CMK (cell line): ENCODE data around the gene KCNH2.

Experiments used
- DNase-seq: peaks from one replicate; pipeline ENCODE4 v3.0.0-alpha.2; 2010; ENCODE audit warnings: low read depth

KCNH2 gene

GRCh38 chr7:150947761-150948651 is 30.1 kb downstream of the KCNH2 start:
- no peak for DNase-seq

DNA sequence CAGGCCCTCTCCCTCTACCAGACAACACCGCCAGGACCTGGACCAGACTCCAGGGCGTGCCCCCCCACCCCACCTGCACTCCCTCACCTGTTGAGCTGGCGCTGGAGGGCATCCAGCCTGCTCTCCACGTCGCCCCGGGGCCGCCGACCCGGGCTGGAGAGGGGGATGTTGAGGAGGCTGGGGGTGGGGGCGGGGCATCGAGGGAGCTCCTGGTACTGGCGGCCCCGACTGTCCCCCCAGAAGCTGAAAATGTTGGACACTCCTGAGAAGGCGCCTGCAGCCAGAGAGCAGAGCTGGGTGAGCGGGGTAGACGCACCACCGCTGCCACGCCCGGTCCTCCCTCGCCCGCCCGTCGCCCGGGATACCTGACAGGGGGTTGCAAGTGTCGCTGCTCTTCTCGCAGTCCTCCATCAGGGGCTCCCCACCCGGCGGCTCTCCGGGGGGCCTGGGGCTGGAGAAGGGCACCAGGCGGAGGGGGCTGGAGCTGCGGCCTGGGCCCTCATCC is 30.8 kb downstream of the KCNH2 start:
- DNase-seq, result no peak

DNA sequence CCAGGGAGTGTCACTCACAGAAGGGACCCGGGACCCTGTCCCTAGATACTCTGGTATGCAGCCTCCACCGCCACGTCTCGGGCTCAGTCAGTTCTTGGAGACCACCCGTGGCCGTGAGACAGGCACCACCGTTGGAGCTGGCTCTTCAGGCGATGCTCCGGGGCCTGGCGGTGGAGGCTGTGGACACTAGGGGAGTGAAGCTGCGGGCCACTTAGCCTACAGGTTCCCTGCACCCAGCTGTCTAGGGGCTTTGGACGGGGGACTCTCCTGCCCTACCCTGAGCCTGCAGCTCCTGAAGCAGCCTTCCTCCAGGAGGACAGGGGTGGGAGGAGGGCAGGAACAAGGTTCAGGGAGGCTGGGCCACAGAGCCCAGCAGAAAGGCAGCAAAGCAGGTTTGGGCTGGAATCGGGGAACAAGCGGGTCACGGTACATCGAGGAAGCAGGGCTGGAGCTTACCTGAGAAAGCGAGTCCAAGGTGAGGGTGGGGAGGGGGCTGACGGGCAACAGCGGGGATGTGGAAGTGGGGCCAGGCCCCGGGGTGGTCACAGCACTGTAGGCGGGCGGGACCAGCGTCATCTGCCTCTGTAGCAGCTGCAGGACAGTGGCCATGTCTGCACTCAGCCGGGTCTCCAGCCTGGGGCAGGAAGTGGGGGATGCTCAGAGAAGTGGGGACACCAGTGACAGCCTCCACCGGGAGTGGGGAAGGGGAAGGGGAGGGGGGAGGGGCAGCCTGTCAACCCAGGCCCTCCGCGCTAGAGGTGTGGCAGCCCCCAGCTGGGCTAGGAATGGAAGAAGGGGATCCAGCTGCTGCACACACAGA is 31.5 kb downstream of the KCNH2 start:
- no peak for DNase-seq

DNA sequence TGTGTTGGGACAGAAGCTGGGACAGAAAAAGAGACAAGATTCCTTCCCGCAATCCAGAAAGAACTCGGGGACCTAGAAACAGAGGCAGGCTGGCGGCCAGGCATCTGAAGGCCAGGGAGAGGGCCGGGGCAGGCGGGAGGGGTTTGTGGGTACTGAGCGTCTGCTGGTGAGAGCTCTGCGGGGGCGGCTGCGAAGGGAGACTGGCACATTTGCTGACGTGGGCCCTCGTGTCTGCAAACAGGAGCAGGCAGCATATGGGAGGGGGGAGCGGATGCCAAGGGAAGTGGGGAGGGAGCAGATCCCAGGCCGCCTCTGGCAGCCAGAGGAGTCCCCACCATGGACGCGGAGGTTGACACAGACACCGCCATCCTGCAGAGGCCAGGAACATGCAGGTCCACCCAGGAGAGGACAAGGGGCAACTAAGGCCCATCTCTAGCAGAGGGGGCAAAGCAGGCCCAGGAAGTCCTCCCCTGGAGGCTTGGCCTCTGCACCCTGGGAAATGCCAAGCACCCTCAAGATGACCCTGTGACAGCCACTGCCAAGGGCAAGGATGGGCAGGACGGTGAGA is 32.2 kb downstream of the KCNH2 start:
- DNase-seq, result no peak

DNA sequence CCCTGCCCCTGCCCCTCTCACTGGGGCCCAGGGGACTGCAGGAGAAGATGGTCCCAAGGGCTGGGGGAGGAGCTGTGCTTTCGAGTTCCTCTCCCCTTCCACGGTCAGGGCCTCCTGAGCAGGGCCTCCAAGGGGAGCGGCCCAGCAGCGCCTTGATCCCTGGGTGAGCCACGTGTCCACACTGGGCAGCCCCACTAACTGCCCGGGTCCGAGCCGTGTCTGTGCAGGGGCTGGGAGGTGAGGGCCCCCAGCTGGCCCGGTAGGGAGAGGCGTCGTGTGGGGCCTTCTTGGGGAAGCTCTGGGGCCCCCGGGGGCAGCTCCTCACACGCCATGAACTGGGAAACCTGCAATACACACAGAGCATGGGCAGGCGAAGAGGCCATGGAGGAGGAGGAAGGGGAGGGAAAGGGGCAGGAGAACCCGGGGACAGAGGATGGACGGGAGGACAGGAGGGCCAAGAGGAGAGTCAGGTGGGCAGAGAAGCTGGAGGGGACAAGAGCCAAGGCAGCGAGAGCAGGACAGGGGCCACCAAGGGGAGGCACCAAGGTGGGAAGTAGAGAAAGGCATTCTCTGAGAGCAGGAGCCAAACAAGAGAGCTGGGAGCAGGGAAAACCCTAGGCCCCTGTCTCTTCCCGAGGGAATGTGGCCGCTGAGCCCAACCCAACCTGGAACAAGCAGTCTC is 32.8 kb downstream of the KCNH2 start:
- no peak for DNase-seq

GRCh38 chr7:150944066-150945042 is 33.8 kb downstream of the KCNH2 start:
- no peak for DNase-seq

GRCh38 chr7:150943453-150943814 is 34.7 kb downstream of the KCNH2 start:
- DNase-seq, result no peak

DNA sequence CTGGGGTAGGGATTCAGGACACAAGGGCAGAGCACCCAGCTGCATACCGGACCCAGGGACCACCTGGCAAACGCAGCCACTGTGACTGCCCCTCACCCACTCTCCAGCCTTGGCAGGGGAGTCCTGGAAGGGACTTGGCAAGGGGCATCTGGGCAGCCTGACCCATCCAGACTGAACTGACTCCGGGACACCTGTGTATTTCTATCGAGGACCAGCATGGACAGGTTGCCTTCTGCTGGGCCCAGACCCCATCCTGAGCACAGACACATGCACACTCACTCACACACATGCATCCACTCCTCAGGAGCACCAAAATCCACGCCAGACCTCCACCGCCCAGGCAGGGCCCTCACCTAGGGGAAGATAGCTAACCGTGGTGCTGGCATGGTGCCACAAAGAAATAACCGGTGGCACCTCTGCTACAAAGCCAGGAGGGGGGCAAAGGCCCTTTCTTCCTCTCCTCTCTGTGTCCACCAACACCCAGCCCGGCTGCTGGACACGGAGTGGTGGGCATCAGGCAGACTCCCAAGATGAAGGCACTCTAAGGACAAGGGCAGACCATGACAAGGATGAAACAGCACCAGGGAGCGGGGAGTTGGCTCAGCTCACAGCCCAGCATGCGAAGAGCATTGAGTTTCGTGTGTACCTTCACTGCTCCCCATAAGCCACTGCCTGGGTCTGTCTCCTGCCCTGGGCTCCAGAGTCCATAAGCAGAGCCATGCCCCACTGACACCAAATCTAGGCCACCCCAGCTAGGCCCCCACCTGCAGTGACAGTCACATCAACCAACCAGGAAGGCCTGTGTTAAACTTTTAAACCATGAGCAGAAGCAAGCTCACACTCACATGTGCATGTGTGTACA is 35.3 kb downstream of the KCNH2 start:
- no peak for DNase-seq

DNA sequence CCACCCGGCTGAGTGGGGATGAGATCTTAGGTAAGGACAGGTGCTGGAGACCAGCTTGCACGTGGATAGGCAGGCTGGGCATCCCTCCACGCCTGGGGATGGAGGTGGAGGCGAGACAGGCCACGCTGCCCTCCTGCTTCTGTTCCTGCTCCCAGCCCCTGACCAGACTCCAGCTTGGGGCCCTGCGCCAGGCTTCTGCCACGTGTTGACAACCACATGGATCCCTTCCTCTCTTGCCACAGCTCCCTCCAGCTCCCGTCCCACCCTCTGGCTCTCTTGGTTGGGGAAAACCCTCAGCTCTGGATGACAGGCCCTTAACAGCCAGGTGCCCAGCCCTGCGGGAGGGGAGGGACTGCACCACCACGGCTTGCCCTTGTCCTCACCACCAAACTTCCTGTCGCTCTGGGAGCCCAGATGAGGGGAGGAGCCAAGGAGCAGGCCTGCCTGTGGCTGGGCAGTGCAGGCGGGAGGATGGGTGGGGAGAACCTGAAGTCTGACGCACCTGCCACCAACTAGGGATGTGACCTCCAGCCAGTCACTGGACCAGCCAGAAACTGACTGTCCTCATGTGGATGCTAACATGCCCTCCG is 36.0 kb downstream of the KCNH2 start:
- no peak for DNase-seq

DNA sequence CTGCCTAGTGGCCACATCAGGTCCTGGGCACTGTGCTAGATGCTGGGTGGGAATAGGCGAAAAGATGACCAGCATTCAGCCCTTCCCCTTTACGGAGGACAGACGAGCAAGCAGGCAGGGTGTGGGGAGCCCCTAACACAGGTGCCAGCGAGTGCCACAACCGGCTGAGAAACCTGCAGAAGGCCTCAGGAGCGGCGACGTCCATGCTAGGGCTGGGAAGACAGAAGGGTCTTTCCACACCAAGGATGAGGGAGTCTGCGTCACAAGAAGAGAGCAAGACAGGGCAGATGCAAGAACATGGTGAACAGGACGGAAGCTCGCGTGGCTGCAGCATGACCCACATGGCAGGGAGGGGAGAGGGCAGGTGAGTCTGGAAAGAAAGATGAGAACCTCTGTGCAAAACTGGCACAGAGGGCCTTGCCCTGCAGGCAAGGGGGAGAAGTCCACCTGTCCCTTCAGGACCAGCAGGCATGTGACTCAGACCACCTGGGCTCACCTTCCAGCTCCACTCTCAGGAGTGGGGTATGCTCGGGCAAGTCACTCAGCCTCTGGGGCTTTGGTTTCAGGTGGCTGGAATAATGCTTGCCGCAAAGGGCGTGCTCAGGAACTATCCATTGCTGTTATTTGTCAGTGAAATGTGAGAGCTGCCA is 36.6 kb downstream of the KCNH2 start:
- no peak for DNase-seq

DNA sequence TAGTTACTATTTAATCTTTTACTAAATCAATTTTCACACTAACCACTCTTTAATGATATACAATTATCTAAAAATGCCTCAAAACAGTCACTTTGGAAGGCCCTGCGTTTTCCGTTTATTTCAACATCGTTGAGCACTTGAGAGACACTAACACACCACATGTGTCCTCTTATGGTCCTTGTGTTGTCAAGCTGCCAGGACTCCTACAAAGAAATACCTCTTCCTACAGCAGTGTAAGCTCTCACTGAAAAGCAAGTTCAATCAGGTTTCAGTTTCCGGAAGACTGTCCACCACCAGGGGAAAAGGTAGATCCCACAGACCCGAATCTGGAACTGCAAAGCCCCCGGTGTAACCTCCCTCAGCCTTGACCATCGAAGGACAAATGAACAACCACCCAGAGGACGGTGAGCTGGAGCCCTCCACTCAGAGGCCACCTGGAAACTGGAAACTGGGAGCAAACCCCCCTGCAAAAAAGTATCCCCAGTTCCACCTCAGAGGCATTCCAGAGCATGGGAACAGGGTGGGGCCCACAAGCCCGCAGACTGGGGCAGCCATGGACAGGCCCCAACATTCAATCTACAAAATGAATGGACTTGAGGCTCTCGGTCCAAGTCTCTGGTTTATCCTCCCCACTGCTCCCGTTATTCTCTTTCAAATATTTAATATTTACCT is 37.6 kb downstream of the KCNH2 start:
- DNase-seq, result no peak

GRCh38 chr7:150939466-150939865 is 38.7 kb downstream of the KCNH2 start:
- DNase-seq, result no peak

DNA sequence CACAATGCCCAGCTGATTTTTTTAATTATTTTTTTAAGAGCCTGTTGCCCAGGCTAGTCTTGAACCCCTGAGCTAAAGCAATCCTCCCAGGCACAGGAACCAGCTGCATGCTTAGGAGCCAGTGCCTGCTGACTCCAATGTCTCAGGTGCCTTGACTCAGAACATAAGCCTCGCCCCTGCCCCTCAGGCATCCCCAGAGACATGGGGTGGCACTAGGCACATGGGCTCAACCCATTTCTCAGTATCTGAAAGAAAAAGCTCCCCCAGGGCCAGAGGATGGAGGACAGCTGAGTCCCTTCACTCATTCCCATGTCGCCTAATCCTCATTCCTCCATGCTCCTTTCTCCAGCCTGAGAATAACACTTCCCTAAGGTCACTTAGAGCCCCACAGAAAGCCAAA is 39.1 kb downstream of the KCNH2 start:
- DNase-seq, result no peak

GRCh38 chr7:150938566-150938965 is 39.6 kb downstream of the KCNH2 start:
- no peak for DNase-seq

DNA sequence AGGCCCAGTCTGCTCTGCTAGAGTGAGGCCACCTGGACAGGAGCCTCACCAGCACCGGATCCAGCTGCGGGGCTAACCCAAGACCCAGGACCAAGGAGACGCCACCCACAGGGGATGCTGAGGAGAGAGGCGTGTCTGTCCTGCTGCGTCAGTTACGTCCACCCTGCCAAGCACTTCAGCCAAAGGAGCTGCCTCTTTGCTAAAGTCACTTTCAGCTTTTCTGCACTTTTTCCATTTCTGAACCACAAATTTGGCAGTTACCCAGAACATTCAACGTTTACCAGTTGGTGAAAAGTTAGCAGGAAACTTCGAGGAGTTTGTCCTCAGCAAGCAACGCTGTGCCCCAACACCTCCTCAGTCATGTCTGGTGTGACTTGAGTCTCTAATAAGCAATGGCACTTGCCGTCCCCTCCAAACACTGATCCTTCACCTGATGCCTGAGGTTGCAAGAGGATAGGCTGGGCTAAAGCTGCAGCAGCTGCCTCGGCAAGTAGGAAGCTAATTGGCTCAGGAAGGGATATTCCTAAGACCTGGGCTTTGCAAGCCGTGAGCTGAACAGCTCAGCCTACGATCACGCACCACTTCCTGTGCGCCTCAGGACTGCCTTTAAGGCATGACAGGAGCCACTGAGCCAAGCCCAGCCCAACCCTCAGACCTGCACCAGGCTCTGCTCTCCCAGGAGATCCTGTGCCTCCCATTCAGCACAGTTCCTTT is 40.1 kb downstream of the KCNH2 start:
- DNase-seq, result no peak

DNA sequence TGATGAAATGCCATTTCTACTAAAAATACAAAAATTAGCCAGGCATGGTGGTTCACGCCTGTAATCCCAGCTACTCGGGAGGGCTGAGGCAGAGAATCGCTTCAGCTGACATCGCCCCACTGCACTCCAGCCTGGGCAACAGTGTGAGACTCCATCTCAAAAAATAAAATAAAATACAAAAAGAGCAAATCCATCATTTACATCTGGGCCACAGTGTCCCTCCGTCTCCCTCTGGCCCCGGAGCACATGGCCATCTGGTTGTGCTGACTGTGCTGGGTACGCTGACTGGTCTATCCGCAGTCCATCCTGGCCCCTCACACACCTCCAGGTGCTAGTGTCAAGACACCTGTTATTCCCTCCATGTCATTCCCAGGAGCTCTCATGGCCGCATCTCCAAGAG is 42.1 kb downstream of the KCNH2 start:
- DNase-seq, result no peak

DNA sequence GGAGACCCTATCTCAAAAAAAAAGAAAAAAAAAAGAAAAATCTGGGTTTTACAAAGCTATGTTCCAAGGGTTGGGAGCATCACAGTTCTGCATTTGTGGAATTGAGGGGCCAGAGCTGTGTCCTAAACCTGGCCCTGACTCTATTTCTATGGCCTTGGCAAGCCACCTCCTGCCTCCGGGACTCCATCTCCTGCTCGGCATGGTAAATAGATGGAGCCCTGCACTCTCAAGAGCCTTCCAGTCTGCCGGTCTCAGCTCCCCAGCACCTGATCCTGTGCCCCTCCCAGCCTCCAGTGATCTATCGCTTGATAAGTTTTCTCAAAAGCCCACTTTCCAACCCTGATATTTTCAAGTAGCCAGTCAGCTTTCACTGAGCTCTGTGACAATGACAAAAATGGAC is 43.0 kb downstream of the KCNH2 start:
- DNase-seq, result no peak
